Measurements from ENCODE around the gene UNC93A. TPM values are rescaled to one million over a fixed set of nuclear protein-coding genes. Genes with fewer than 3 reads are reported as not detected.

UNC93A gene
- total RNA-seq, 1 experiment from 2014 or later, result not detected

DNA sequence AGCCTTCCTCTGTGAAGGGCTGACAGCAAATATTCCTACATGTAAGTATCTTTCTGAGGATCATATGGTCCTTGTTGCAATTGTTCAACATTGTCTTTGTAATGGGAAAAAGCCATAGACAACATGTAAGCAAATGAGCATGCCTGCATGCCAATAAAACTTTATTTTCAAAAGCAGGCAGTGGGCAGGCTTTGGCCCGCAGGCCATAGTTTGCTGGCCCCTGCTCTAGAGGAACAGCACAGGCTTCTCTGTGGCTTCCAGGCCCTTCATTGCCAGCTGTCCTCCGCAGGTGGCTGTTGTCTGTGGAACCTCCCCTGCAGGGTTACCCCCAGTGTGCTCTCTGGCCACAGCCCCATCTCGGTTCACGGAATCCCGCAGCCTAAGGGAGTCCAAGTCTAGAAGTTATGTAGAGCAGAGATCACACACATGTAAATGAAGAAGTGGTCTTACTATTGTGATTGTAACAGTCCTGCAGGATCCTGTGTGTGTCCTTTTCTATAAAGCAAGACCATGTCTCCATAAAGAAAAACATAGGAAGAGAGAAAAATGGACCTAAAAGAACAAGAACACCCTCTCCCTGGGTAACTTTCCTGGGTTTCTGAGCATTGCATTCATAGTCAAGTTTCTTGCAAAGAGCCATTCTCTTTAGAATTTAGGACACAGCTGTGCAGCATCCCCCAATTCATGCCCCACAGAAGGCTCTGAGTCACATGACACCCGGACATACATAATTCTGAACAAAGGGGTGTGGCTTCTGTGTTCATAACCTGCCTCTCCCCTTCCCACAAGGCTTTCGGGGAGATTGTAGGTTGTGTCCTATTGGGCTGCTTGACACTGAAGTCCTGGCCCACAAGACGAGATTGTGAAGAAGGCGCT is 10.0 kb downstream of the UNC93A start:
- H3K27ac ChIP-seq (ENCODE audit: low read depth, low read length, poor library complexity, severe bottlenecking), result no peak overlapping the region
- H3K27me3 ChIP-seq (replicated peaks; ENCODE audit: insufficient read depth, low read depth, low read length, poor library complexity), result peaks cover 3% of the 10 kb centered on the region
- CTCF ChIA-PET, result no interaction called here
- no peaks in the 10 kb centered on the region for H3K9me3 ChIP-seq (ENCODE audit: low read depth, low read length, poor library complexity, severe bottlenecking)
- POLR2A ChIA-PET (ENCODE audit: low non-redundant PET), result no interaction called here
- intact Hi-C loops (cut with micrococcal nuclease; ENCODE audit: unreplicated experiment), result no loop called here
- BruUV-seq (replicated peaks), result no TSS peak
- no peak for DNase-seq (ENCODE audit: low spot score)
- H3K4me1 ChIP-seq (ENCODE audit: insufficient read depth, low read length, poor library complexity, severe bottlenecking), result no peaks in the 10 kb centered on the region
- H3K4me3 ChIP-seq (ENCODE audit: low read depth, low read length, poor library complexity, severe bottlenecking), result no peak overlapping the region
- H3K36me3 ChIP-seq (ENCODE audit: insufficient read depth, low read length, poor library complexity, severe bottlenecking), result no peaks in the 10 kb centered on the region
- TF ChIP-seq, protein P1, sequence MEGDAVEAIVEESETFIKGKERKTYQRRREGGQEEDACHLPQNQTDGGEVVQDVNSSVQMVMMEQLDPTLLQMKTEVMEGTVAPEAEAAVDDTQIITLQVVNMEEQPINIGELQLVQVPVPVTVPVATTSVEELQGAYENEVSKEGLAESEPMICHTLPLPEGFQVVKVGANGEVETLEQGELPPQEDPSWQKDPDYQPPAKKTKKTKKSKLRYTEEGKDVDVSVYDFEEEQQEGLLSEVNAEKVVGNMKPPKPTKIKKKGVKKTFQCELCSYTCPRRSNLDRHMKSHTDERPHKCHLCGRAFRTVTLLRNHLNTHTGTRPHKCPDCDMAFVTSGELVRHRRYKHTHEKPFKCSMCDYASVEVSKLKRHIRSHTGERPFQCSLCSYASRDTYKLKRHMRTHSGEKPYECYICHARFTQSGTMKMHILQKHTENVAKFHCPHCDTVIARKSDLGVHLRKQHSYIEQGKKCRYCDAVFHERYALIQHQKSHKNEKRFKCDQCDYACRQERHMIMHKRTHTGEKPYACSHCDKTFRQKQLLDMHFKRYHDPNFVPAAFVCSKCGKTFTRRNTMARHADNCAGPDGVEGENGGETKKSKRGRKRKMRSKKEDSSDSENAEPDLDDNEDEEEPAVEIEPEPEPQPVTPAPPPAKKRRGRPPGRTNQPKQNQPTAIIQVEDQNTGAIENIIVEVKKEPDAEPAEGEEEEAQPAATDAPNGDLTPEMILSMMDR (conservative IDR thresholded peaks at IDR 0.05; ENCODE audit: low read depth, low read length), result no peak
- no peak for TF ChIP-seq EZH2 (IDR thresholded peaks at IDR 0.05; ENCODE audit: borderline replicate concordance, low read depth, low read length, poor library complexity, severe bottlenecking)

DNA sequence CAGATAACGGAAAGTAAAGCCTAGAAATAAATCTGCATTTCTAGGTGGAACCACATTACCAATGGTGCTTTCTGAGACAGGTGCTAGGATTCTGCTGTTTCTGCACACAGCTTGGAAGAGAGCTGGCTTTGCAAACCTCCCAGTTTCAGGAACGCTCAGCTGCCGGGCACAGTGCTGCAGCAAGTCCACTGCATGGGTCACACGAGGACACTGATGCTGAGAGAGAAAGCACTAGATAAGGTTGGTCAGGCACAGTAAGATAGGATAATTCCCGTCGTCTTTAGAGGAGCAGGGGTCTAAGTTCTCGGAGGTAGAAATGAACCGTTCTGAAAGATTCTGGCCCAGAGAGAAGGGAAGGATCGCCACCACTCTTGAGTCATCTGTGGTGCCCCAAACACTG is 11.0 kb downstream of the UNC93A start:
- BruUV-seq (replicated peaks), result no TSS peak
- CTCF ChIA-PET, result no interaction called here
- DNase-seq (ENCODE audit: low spot score), result no peak

DNA sequence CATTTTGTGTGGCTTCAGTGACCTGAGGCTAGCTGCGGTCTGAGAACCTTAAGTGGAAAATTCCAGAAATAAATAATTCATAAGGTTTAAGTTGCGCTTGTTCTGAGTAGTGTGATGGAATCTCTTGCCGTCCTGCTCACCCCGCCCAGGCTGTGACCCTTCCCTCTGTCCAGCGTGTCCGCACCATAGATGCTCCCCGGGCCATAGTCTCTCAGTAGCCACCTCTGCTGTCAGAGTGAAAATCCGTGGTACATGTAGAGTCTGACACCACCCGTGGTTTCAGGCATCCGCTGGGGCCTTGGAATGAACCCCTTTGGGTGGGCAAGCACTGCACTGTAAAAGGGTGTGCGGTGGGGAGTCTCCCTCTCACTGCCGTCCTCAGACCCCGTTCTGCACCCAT is 11.7 kb downstream of the UNC93A start:
- Histone ChIP-seq H3K9me3 (ENCODE audit: low read depth, low read length, poor library complexity, severe bottlenecking) (no peaks in the 10 kb centered on the region), H3K4me1 (ENCODE audit: insufficient read depth, low read length, poor library complexity, severe bottlenecking) (no peaks in the 10 kb centered on the region), H3K4me3 (ENCODE audit: low read depth, low read length, poor library complexity, severe bottlenecking) (no peak overlapping the region), H3K27ac (ENCODE audit: low read depth, low read length, poor library complexity, severe bottlenecking) (no peak overlapping the region), H3K36me3 (ENCODE audit: insufficient read depth, low read length, poor library complexity, severe bottlenecking) (no peaks in the 10 kb centered on the region), H3K27me3 (replicated peaks; ENCODE audit: insufficient read depth, low read depth, low read length, poor library complexity) (peaks cover 3% of the 10 kb centered on the region)
- no TSS peak for BruUV-seq (replicated peaks)
- no peak for TF ChIP-seq EZH2 (IDR thresholded peaks at IDR 0.05; ENCODE audit: borderline replicate concordance, low read depth, low read length, poor library complexity, severe bottlenecking)
- TF ChIP-seq, protein P1 (conservative IDR thresholded peaks at IDR 0.05; ENCODE audit: low read depth, low read length), result no peak
- ChIA-PET POLR2A (ENCODE audit: low non-redundant PET) (no interaction called here), CTCF (no interaction called here)
- intact Hi-C loops (cut with micrococcal nuclease; ENCODE audit: unreplicated experiment), result no loop called here
- no peak for DNase-seq (ENCODE audit: low spot score)

More for the DNA sequence above, 11.0 kb downstream of the UNC93A start:
- Histone ChIP-seq H3K36me3 (ENCODE audit: insufficient read depth, low read length, poor library complexity, severe bottlenecking) (no peaks in the 10 kb centered on the region), H3K27me3 (replicated peaks; ENCODE audit: insufficient read depth, low read depth, low read length, poor library complexity) (peaks cover 3% of the 10 kb centered on the region), H3K4me1 (ENCODE audit: insufficient read depth, low read length, poor library complexity, severe bottlenecking) (no peaks in the 10 kb centered on the region), H3K9me3 (ENCODE audit: low read depth, low read length, poor library complexity, severe bottlenecking) (no peaks in the 10 kb centered on the region), H3K27ac (ENCODE audit: low read depth, low read length, poor library complexity, severe bottlenecking) (no peak overlapping the region), H3K4me3 (ENCODE audit: low read depth, low read length, poor library complexity, severe bottlenecking) (no peak overlapping the region)
- intact Hi-C loops (cut with micrococcal nuclease; ENCODE audit: unreplicated experiment), result no loop called here
- POLR2A ChIA-PET (ENCODE audit: low non-redundant PET), result no interaction called here
- TF ChIP-seq EZH2 (IDR thresholded peaks at IDR 0.05; ENCODE audit: borderline replicate concordance, low read depth, low read length, poor library complexity, severe bottlenecking), result no peak
- TF ChIP-seq, protein P1 (conservative IDR thresholded peaks at IDR 0.05; ENCODE audit: low read depth, low read length), result no peak

Measured in A673 (cell line).